ENCODE data around the gene ASB10. TPM values are rescaled to one million over a fixed set of nuclear protein-coding genes. Genes with fewer than 3 reads are reported as not detected.

ASB10 gene
- total RNA-seq, 6 experiments from 2014 or later = not detected

DNA sequence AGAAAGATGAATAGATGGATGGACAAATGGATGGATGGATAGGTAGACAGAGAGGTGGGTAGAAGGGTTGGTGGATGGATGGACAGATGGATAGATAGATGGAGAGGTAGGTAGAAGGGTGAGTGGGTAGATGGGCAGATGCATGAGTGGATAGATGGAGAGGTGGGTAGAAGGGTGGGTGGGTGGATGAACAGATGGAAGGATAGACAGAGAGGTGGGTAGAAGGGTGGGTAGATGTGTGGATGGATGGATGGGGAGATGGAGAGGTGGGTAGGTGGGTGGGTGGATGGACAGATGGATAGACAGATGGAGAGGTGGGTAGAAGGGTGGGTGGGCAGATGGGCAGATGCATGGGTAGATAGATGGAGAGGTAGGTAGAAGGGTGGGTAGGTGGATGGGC lies 10.9 kb upstream of the ASB10 start:
- Histone ChIP-seq H3K36me3 (no peaks in the 10 kb centered on the region), H3K9me3 (no peaks in the 10 kb centered on the region), H3K4me3 (no peak overlapping the region), H3K27me3 (no peaks in the 10 kb centered on the region), H3K4me1 (no peaks in the 10 kb centered on the region), H3K27ac (no peak overlapping the region)
- DNase-seq = no peak
- ATAC-seq = no peak
- TF ChIP-seq, protein P1, sequence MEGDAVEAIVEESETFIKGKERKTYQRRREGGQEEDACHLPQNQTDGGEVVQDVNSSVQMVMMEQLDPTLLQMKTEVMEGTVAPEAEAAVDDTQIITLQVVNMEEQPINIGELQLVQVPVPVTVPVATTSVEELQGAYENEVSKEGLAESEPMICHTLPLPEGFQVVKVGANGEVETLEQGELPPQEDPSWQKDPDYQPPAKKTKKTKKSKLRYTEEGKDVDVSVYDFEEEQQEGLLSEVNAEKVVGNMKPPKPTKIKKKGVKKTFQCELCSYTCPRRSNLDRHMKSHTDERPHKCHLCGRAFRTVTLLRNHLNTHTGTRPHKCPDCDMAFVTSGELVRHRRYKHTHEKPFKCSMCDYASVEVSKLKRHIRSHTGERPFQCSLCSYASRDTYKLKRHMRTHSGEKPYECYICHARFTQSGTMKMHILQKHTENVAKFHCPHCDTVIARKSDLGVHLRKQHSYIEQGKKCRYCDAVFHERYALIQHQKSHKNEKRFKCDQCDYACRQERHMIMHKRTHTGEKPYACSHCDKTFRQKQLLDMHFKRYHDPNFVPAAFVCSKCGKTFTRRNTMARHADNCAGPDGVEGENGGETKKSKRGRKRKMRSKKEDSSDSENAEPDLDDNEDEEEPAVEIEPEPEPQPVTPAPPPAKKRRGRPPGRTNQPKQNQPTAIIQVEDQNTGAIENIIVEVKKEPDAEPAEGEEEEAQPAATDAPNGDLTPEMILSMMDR (IDR thresholded peaks at IDR 0.05) = no peak
- TF ChIP-seq POLR2A (IDR thresholded peaks at IDR 0.05) = no peak
- intact Hi-C loops (cut with DNase I) = no loop called here

DNA sequence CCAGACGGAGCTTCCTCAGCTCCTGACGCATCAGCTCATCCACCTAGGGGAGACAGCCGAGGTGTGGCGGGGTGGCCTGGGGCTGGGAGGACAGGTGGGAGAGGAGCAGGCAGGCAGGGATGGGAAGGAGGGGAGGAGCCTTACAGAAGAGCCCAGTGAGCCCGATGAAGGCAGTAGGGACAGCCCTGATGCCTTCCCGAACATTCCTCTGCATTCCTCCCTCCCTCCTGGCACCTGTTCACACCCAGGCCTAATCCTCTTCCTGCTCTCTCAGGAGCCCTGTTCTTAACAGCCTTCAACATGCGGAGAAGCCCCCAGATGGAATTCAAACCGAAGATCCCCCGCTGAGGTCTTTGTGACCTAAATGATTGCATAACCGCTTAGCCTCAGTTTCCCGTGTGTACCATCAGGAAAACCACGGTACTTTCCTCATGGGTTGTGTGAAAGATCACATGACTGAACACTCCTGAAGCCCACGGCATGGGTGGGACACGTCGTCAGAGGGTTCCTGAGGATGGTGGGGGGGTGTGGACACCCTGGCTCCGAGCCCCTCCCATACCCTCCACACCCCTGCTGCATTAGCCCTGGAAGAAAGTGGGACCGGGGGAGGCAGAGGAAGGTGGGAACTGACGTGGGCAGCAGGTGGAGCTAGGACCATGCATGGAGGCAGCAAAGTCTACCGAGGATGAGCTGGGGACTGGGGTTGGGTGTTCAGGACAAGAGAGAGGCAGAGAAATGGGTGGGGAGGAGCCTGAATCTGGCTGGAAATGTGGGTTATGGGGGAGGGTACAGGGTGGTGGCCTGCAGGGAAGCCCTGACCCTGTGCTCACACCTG lies 8.8 kb upstream of the ASB10 start:
- Histone ChIP-seq H3K9me3 (no peaks in the 10 kb centered on the region), H3K4me3 (no peak overlapping the region), H3K36me3 (no peaks in the 10 kb centered on the region), H3K4me1 (no peaks in the 10 kb centered on the region), H3K27me3 (no peaks in the 10 kb centered on the region), H3K27ac (no peak overlapping the region)
- ATAC-seq (no peak), DNase-seq (peak in 1 of 3 donors; percentile 47)
- intact Hi-C loops (cut with DNase I) = no loop called here
- WGBS (ENCODE audit: insufficient coverage, low coverage, low lambda C conversion rate, missing lambda C conversion rate) = 36% methylated on average over 12 of the region's 19 CpGs
- no peak for TF ChIP-seq POLR2A (IDR thresholded peaks at IDR 0.05)
- TF ChIP-seq, protein P1 (IDR thresholded peaks at IDR 0.05) = no peak

DNA sequence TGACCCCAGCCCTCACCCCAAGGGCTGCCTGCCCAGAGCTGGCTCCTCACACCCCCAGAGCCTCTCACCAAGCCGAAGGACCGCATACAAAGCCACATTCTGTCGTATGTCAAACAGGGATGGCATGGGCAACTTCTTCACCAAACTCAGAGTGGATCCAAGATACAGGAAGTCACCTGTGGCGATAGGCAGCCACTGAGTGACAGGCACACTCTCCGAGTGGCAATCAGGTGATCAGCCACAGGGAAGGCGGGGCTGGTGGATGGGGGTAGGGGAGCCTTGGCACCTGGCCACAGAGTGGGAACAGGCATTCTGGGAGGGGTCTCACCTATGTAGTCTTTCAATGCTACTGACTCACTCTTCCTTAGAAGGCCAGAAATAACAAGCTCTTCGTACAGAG lies 7.1 kb upstream of the ASB10 start:
- H3K36me3 ChIP-seq = no peaks in the 10 kb centered on the region
- no peak overlapping the region for H3K27ac ChIP-seq
- H3K9me3 ChIP-seq = no peaks in the 10 kb centered on the region
- 50% methylated on average over 2 of the region's 7 CpGs for WGBS (ENCODE audit: insufficient coverage, low coverage, low lambda C conversion rate, missing lambda C conversion rate)
- H3K27me3 ChIP-seq = no peaks in the 10 kb centered on the region
- TF ChIP-seq, protein P1 (IDR thresholded peaks at IDR 0.05) = no peak
- no peak for TF ChIP-seq POLR2A (IDR thresholded peaks at IDR 0.05)
- DNase-seq = no peak
- no peak for ATAC-seq
- no peak overlapping the region for H3K4me3 ChIP-seq
- no peaks in the 10 kb centered on the region for H3K4me1 ChIP-seq
- intact Hi-C loops (cut with DNase I) = no loop called here

DNA sequence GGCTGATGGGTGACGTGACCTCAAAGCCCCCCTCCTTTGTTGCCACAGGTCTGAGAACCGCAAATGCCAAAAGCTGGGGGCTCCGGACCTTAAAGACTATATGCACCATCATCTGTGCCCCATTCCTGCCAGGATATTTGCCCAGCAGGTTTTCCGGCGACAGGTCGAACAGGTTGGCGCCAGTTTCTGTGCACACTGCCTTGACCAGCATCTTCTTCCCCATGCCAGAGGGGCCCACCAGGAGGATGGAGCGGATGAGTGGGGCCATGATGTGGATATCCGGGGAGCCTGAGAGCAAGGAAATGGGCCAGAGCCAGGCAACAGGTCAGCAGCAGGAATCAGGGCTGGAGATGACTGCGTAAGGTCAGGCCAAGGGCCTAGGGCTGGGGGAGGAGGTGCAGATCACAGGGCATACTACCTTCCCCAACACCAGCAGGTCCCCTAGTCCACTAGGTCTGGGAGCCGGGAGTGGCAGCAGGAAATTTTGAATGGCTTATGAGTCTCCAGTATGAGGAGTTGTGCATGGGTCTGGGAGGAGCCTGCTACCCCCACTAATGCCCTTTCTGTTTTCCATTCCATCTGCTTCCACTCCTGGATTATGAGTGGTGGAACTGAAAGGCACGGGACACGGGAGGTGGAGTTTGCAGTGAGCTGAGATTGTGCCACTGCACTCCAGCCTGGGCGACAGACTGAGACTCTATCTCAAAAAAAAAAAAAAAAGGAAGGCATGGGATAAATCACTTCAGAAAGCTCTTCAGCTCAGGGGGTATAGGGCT lies 6.3 kb upstream of the ASB10 start:
- Histone ChIP-seq H3K27ac (no peak overlapping the region), H3K4me3 (no peak overlapping the region), H3K36me3 (no peaks in the 10 kb centered on the region), H3K9me3 (no peaks in the 10 kb centered on the region), H3K4me1 (no peaks in the 10 kb centered on the region), H3K27me3 (no peaks in the 10 kb centered on the region)
- ATAC-seq (no peak), DNase-seq (no peak)
- intact Hi-C loops (cut with DNase I) = no loop called here
- TF ChIP-seq, protein P1 (IDR thresholded peaks at IDR 0.05) = no peak
- no peak for TF ChIP-seq POLR2A (IDR thresholded peaks at IDR 0.05)
- 81% methylated on average over 9 of the region's 14 CpGs for WGBS (ENCODE audit: insufficient coverage, low coverage, low lambda C conversion rate, missing lambda C conversion rate)
